Raji (cell line): ENCODE data around the gene CALN1.

Experiments
- POLR2A ChIP-seq: IDR thresholded peaks from 2 replicates; pipeline ENCODE4 v1.6.1; 2011; ENCODE audit warnings: low read depth, low read length, control low read depth; ENCODE audit not compliant: insufficient read depth

Gene CALN1

DNA sequence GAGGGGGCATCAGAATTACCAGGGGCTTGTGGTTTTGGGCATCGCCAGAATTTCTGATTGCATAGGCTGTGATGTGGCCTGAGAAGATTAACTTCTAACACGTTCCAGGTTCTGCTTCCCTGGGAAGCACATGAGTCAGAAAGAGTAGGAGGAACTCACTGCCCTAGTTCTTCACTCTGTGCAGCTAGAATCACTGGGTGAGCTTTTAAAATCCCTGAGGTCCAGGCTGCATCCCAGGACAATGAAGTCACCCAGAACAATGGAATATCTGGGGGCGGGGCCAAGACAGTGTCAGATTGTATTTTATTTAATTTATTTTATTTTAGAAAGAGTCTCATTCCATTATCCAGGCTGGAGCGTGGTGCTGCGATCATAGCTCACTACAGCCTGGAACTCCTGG, 636.5 kb downstream of the CALN1 start:
- TF ChIP-seq POLR2A = no peak

DNA sequence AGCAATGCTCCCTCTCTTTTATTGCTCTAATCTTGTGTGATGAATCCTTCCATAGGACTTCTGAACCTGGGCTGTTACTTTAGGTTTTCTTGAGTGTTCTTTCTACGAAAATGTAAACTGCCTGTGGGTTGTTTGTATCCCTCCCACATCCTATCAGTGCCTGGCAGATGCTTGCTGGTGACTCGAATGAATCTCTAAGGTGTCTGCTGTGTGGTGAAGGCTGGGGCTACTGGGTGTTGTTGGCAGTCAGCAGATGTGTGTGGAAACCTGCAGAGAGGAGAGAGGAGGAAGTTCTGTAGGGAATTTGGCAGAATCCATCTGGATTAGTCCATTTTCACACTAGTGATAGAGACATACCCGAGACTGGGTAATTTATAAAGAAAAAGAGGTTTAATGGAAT, 639.4 kb downstream of the CALN1 start:
- TF ChIP-seq POLR2A = no peak

DNA sequence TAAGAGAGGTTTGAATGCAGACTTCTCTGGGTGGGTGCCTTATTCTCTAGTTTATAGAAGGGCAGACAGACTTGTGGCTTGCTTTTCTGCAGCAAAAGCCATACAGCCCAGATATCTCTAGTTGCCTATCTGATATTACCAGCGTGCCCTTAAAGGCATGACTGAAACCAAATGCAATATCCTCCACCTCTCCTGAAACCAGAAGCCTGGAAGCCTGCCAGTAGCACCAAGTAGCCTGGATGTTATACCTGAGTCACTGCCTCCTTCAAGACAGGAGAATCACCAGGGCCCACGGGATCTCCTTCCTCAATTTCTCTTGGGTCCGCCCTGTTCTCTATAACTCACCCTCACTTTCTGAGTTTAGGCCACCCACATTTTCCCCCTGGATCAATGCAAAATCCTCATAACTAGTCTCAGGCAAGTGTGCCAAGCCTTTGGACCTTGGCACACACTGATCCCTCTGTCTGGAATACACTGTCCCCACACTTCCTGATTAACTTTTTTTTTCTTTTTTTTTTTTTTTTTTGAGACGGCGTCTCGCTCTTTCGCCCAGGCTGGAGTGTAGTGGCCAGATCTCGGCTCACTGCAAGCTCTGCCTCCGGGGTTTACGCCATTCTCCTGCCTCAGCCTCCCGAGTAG, 641.8 kb downstream of the CALN1 start:
- TF ChIP-seq POLR2A = no peak

DNA sequence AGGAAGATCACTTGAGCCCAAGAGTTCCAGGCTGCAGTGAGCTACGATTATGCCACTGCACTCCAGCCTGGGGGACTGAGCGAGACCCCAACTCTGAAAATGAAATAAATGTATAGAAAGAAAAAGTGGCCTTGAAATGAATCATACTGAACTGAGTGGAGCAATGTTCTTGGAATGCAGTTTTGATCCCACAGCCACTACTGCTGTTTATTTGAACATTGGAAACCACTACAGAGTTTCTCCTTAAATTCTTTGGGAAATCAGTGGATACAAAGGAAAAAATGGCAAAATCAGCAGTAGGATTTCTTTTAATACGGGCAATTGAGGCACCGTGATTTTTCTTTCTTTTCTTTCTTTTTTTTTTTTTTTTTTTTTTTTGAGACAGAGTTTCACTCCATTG, 642.8 kb downstream of the CALN1 start:
- TF ChIP-seq POLR2A = no peak

DNA sequence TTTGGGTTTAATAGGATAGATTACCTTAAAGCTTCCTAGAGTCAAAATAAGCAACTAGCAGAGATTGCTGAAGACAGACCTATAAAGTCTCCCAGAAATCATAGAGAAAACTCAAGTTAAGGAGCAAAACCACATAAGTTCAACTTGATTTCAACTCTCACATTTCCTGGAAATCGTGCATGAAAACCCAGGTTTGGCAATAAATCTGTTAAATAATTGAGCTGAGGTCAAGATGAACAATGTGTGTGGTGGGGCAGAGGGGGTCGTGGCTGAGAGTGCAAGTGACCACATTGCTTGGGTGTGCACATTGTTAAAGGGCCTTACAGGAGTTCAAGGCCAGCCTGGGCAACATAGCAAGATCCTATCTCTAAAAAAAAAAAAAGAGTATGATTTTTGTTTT, 643.7 kb downstream of the CALN1 start:
- no peak for TF ChIP-seq POLR2A

DNA sequence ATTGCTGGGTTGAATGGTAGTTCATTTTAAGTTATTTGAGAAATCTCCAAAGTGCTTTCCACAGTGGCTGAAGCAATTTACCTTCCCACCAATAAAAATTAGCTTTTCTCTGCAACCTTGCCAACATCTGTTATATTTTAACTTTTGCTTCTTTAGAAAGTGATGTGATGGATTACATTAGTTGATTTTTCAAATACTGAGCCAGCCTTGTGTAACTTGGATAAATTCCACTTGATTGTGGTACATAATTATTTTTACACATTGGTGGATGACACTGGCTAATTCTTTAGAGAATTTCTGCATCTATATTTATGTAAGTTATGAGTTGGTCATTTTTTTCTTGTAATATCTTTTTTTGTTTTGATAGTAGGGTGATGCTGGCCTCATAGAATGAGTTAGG, 646.1 kb downstream of the CALN1 start:
- no peak for TF ChIP-seq POLR2A

DNA sequence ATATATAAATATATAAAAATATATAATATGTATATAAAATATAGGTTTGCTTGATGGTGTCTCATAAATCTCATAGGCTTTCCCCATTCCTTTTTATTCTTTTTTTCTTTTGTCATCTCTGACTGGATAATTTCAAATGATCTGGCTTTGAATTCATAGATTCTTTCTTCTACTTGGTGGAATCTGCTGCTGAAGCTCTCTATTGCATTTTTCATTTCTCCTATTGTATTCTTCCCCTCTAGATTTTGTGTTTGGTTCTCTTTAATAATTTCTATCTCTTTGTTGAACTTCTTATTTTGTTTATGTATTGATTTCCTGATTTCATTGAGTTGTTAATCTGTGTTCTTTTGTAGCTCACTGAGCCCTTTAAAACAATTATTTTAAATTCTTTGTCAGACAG, 650.8 kb downstream of the CALN1 start:
- no peak for TF ChIP-seq POLR2A

DNA sequence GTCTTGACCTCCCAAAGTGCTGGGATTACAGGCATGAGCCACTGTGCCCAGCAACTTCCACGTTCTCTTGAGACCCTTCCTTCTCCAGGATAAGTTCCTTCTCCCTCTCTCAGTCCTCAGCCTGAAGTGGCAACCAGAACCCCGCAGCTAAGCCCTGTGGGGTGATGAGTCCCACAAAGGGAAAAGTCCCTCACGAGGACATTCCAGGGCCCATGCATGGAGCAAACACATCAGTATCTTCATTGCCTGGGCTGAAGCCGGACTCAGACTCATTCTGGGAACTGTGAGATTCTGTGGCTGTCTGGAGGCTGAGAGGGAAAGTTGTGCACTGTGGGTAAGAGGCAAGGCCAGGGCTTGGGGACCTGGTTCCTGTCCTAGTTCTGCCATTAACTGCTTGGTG, 657.3 kb downstream of the CALN1 start:
- TF ChIP-seq POLR2A = no peak

DNA sequence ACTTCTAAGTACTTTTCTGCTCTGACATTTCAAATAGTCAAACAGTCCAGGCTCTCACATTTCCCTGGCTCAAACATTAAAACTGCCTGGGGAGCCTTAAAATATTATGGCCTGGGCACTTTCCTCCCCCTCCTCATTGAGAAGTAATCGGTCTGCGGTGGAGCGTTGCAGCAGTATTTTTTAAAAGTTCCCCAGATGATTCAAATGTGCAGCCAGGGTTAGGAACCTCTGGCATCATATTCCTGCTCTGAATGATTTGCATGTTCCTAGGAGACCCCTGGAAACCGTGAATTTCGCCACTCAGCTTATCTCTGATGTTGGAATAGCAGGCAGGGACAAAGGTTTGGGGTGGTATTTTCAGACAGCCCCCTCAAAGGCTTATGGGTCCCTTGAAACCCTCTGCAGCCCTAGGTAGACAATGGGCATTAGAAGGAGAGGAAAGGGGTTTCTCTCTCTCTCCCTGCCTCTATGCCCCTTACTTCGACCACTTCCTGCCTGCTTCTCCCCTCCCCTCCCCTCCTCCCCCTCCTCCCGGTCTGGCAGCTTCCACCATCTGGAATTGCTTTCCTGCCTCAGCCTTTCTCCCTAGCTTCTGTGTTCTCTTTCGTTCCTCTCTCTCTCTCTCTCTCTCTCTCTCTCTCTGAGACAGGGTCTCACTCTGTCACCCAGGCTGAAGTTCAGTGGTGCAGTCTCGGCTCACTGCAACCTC, 658.0 kb downstream of the CALN1 start:
- TF ChIP-seq POLR2A = no peak

DNA sequence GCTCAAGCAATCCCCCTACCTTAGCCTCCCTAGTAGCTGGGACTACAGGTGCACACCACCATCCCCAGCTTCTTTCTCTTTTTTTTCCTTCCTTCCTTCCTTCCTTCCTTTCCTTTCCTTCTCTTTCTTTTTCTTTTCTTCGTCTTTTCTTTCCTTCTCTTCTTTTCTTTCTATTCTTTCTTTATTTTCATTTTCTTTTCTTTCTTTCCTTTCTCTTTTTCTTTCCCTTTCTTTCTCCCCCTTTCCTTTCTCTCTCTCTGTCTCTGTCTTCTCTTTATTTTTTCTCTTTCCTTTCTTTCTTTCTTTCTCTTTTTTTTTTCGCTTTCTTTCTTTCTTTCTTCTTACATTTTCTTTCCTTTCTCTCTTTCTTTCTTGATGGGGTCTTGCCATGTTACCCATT, 658.9 kb downstream of the CALN1 start:
- TF ChIP-seq POLR2A = no peak

DNA sequence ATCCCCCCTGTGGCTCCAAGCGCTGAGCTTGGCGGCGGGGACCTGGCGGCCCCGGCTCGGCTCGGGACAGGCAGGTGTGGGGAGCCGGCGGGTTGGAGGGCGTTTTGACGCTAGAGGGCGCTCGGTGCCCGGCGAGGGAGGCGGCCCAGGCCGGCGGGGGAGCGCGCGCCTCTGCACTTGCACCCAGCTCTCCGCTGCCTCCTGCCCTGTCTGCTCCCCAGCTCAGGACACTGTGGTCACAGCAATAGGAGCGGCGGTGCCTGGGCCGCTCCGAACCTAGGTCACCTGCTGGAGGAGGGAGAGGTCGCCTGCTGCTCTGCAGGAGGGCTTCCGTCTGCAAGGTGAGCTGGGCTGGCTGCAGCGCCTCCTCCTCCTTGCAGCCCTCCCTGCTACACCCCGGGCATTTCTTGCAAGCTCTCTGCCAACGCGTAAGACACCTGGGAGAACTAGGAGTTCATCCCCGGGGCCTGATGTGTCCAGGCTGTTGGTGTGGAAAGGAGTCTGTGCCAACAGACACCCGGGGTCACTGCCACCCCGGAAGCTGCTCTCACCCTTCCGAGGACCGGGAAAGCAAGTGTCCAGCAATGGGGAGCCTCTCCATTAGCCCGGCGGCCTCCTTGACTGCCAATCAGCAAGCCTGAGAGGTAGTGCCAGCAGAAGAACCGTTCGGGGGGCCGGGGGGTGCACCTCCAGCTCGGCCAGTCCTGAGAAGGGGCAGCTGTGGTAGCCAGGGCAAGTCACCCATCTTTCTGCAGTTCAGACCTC, 659.8 kb downstream of the CALN1 start:
- TF ChIP-seq POLR2A = no peak

DNA sequence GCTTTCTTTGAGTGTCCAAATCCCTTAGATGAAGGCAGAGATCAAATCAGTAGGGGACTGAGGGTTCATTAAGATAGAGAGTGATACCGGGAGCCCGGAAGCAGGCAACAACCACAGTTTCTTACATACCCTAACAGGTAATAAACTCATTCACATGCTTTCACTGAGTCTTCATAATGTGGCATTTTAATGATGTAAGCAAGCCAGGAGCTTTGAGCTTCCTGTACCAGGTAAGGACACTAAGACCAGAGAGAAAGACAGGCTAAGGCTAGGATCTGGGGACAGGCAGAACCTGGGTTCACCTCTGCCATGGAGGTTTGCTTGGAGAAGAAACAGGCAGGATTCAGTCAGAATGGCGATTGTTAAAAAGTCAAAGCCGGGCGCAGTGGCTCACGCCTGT, 661.8 kb downstream of the CALN1 start:
- TF ChIP-seq POLR2A = no peak

DNA sequence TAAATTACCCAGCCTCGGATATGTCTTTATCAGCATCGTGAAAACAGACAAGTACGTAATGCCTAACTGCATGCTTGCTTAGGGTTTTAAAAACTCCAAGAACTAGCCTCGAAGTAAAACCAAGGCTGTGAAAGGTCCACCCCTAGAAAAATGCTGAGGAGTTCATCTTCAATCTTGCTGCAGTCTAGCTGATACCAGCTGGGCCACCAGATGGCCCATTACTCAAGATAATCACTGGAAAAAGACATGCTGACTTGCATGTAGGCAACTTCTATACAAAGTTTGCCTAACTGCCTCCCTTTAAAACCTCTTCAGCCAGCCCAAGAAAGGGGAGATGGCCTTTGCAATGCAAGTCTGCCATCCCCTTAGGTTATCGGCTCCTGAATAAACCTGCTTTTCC, 666.1 kb downstream of the CALN1 start:
- no peak for TF ChIP-seq POLR2A

DNA sequence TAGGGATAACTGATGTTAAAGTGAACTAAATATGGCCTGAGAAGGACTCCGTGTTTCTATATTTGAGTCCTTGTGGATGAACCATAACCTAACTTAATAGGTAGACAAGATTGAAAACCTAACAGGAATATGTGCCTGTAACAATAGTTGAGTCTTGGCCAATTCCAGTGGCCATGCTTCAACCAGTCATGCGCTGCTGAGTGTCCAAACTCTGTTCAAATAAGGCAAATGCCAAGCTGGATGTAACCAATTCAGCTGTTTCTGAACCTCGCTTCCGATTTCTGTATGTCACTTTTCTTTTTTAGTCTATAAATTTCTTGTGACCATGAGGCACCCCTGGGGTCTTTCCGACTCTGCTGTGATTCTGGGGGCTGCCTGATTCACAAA, 672.0 kb downstream of the CALN1 start:
- TF ChIP-seq POLR2A = no peak

DNA sequence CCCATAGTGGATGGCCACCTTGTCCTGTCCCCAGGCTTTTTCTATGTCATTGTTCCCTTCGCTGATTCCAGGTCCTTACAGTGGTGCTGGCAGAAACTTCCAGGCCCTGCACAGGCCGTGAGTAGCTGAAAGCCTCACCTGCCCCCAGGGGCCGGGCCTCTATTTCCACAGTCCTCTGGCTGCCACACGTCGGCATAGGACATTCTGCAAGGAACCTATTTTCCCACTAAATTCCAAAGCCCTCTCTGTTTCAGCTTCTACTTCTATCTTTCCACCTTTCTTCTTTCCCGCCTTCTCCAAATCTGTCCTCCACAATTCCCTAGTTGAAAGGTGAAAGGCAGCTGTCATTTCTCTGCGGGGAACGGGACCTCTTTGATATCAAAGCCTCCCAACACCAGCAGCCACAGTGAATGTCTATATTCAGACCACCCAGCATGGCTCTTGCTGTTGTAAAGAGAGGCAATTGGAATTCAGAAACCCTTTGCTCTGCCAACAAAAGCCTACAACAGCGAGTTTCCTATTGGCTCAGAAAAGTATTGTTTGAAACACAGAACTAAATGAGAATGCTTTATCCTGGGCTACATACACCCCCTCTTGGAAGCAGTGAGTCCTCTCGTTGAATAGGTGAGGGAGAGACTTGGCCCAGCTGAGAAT, 672.5 kb downstream of the CALN1 start:
- no peak for TF ChIP-seq POLR2A
